ENCODE measurements around the gene FRK.

The FRK gene

GRCh38 chr6:115914098-115914497, 146.6 kb downstream of the FRK start:
- H3K4me3 Mint-ChIP-seq = no peak overlapping the region
- no peaks in the 10 kb centered on the region for H3K9me3 Mint-ChIP-seq
- no peak overlapping the region for H3K27ac Mint-ChIP-seq
- TF ChIP-seq CTCF (IDR thresholded peaks at IDR 0.05; ENCODE audit: unreplicated experiment in 3 of 3) = no peak
- no peaks in the 10 kb centered on the region for H3K4me1 Mint-ChIP-seq
- H3K27me3 Mint-ChIP-seq (ENCODE audit: low read depth) = no peaks in the 10 kb centered on the region
- H3K36me3 Mint-ChIP-seq (ENCODE audit: low read depth) = no peaks in the 10 kb centered on the region

DNA sequence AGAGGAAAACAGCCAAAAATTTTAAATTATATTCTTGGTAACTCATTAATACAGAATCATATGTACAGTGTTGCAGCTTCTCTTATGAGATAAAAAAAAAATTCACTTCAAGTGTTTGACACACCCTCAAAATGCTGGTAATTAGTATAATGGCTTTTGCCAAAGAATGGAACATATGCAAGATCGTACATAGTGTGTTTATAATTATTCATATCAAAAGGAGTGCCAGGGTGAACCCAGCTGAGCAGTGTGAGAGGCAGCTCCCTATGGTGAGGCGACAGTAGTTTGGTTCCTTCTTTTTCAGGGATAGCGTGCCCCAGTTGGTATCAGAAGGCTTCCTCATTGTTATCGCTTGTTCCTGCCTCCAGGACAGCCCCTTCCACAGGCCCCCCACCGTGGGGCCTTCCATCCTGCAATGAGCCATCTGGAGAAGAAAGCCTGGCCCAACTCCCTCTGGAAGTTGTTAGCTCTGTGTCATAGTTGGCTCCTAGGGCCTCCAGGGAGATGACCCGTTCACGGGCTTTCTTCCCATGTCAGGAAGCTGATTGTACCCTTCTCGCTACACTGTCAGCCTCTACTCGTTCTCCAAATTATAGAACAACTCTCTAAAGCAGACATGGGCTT, 150.7 kb downstream of the FRK start:
- H3K27me3 Mint-ChIP-seq (ENCODE audit: low read depth) = no peaks in the 10 kb centered on the region
- H3K36me3 Mint-ChIP-seq (ENCODE audit: low read depth) = no peaks in the 10 kb centered on the region
- H3K27ac Mint-ChIP-seq = no peak overlapping the region
- no peak for TF ChIP-seq CTCF (IDR thresholded peaks at IDR 0.05; ENCODE audit: unreplicated experiment in 3 of 3)
- H3K4me1 Mint-ChIP-seq = peaks cover 6% of the 10 kb centered on the region
- no peaks in the 10 kb centered on the region for H3K9me3 Mint-ChIP-seq
- no peak overlapping the region for H3K4me3 Mint-ChIP-seq

DNA sequence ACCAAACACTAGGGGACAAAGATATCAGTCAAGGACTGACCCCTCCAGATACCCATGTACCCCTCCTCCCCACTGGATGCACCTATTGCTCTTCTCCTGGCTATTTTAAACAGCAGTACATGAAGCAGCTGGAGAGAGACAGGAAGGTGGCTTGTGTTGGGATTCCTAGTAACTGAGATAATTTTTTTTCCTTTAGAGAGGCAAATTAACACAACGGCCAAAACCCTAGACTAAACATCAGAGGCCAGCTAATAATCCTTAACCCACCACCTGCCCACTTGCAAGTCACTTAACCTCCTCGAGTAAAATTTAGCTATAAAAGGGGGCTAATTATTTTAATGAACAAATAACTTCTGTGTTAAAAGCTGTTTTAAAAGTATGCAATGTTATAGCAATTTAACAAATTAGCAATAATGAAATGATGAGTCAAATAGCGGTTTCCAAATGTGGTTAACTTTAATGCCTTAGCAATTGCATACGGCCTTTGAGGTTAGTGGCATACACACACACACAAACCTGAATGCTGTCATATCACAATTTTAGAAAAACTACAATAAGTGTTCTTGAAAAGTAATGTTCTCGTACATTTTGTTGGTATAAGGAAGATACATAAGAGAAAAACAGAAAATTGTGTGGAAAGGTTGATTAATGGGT, 151.7 kb downstream of the FRK start:
- Mint-ChIP-seq H3K4me3 (no peak overlapping the region), H3K9me3 (no peaks in the 10 kb centered on the region), H3K4me1 (peaks cover 11% of the 10 kb centered on the region), H3K27ac (no peak overlapping the region), H3K36me3 (ENCODE audit: low read depth) (no peaks in the 10 kb centered on the region), H3K27me3 (ENCODE audit: low read depth) (no peaks in the 10 kb centered on the region)
- TF ChIP-seq CTCF (IDR thresholded peaks at IDR 0.05; ENCODE audit: unreplicated experiment in 3 of 3) = no peak

DNA sequence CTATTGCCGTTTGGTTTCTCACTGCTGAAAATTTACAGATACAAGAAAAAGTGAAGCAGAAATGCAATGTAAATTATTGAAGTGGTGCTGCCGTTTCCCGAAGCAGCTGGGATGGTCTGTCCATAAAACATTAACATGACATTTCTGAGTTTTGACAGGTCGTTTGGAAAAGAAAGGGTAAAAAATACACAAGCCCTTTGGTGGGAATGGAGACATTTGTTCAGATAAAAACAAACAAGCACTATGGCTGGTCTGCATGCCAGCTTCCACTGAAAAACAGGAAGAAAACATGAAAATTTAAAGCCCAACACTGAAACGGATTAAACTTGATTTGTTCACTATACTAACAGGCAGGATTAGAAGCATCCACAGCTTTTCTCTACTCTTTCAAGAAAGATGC, 155.2 kb downstream of the FRK start:
- H3K4me1 Mint-ChIP-seq = peaks cover 38% of the 10 kb centered on the region
- H3K27ac Mint-ChIP-seq = peak overlapping the region in 1 of 3 experiments; percentile 8
- H3K9me3 Mint-ChIP-seq = no peaks in the 10 kb centered on the region
- H3K36me3 Mint-ChIP-seq (ENCODE audit: low read depth) = no peaks in the 10 kb centered on the region
- no peaks in the 10 kb centered on the region for H3K27me3 Mint-ChIP-seq (ENCODE audit: low read depth)
- no peak for TF ChIP-seq CTCF (IDR thresholded peaks at IDR 0.05; ENCODE audit: unreplicated experiment in 3 of 3)
- no peak overlapping the region for H3K4me3 Mint-ChIP-seq

DNA sequence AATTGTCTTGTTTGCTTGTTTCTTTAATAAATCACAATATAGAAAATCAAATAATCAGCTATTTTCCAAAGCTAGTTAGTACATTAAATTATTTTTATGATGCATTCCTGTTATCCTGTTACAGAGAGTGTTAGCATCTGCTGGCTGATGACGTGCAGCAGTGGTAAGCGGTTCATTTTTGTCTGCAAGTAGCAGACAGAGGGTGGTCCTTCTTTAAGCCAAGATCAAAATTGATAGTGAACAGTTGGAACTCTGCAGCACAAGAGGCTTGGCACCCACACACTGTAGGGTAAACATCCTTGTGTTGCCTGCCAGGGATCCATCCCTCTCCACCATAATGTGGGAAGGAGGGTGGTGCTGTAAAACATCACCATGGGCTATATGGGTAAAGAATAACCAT, 158.3 kb downstream of the FRK start:
- Mint-ChIP-seq H3K27ac (peak overlapping the region; percentile 36 to 76 (median 48)), H3K36me3 (ENCODE audit: low read depth) (no peaks in the 10 kb centered on the region), H3K27me3 (ENCODE audit: low read depth) (no peaks in the 10 kb centered on the region), H3K9me3 (no peaks in the 10 kb centered on the region), H3K4me1 (peaks cover 38% of the 10 kb centered on the region), H3K4me3 (no peak overlapping the region)
- TF ChIP-seq CTCF (IDR thresholded peaks at IDR 0.05; ENCODE audit: unreplicated experiment in 3 of 3) = no peak

DNA sequence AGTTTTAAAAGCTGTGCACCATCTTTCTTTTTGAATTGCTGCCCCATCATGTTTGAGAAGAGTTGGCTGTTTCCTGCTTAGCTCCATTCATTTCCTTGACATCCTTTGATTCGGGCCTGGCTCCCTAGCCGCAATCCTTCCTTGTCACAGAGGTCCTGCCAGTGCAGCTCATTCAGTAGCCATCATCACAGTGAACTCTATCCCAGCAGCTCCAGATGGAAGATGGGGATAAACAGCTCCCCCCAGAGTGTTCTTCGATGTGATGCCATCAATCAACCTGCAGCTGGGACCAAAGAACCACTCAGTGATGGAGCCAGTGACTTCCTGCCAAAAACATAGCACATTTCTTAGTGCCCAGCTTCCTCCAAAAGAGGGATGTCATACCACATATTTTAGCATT, 158.8 kb downstream of the FRK start:
- no peaks in the 10 kb centered on the region for H3K9me3 Mint-ChIP-seq
- peak overlapping the region; percentile 18 to 48 (median 36) for H3K27ac Mint-ChIP-seq
- peaks cover 38% of the 10 kb centered on the region for H3K4me1 Mint-ChIP-seq
- no peak for TF ChIP-seq CTCF (IDR thresholded peaks at IDR 0.05; ENCODE audit: unreplicated experiment in 3 of 3)
- H3K27me3 Mint-ChIP-seq (ENCODE audit: low read depth) = no peaks in the 10 kb centered on the region
- no peaks in the 10 kb centered on the region for H3K36me3 Mint-ChIP-seq (ENCODE audit: low read depth)
- H3K4me3 Mint-ChIP-seq = no peak overlapping the region
